Middle frontal gyrus (tissue), 1 donor: ENCODE results near the gene ABHD17A.

Experiments used
- DNase-seq: peaks from one replicate; pipeline ENCODE4 v3.0.0-alpha.2; 2015; ENCODE audit warnings: low spot score; ENCODE audit errors: extremely low spot score

ABHD17A gene

DNA sequence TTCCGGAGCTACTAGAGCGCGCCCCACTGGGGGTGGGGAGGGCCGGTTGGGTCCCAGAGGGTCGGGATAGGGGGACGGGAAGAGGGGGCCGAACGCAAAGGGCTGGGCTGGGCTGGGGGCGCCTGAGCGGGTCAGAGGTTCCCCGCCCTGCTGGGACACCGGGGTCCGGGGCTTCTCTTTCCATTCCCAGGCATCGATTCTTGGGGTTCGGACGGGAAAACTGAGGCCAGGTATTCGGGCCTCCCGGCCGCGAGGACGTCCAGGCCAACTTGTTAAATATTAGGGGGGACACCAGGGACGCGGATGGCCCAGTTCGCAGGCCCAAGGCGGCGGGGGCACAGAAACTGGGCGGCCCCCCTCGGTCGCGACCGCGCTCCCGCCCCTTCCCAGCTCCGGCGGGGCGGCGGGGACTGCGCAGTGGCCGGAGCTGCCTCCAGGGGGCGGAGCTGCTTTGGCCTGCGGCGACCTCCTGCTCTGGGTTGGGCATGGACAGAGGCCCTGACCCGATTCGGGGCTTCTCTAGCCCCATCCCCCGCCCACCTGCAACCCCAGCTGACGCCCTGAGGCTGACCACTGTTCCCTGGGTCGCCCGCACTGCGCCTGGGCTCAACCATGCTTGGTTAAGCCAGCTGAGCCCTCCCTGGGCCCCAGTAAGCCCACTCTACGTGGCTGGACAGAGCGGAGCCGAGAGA lies 20.7 kb downstream of the ABHD17A start:
- DNase-seq, result no peak

DNA sequence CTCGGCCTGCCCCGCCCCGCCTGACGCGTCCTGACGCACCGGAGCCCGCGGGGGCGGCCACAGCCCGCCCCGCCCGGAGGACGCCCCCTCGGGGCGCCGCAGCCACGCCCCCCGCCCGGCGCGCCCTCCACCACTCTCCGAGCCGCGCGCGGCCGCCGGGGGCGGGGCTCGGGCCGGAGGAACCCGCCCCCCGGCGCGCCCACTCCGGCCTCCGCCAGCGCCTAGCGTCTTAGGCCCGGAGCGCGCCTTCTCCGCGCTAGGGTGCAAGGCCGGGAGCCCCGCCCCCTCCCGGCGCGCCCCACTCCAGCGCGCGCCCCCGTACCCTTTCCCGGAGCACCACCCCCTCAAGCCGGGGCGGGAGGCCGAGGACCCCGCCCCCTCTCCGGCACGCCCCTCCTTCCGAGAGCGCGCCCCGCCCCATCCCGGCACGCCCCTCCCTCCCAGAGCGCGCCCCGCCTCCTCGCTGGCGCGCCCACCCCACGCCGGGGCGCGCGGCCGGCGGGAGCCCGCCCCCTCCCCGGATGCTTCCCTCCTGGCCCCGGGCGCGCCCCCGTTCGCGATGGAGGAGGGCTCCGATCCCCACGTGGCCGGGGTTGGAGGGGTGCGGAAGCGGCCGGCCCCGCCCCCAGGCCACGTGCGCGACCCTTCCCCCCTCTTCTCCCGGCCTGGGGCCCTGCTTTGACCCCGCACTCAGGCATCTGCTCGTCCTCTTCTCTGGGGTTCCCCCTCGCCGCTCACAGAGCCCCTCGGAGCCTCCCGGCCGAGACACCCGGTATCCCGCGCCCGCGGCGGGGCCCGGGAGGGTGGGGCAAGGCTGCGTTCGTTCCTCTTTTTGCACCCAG lies 21.4 kb downstream of the ABHD17A start:
- DNase-seq, result peak; percentile 69

DNA sequence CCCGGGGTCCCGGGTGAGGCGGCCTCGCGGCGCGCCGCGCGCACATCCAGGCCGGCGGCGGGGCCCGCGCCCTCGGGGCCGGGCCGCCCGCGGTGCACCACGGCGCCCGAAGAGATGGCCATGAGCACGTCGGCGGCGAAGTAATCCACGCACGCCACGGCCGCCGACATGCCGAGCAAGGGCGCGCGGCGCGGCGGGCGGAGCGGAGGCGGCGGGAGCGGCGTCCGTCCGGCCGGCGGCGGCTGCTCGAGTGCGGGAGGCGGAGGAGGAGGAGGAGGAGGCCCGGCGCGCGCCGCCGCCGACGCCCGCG lies 22.0 kb downstream of the ABHD17A start, which contains the start of gene KLF16:
Gene KLF16, minus strand, starts transcription at position 252 of the 310 bp plus-strand sequence. Its CDS starts 82 bp downstream, at position 170.
- DNase-seq, result no peak

DNA sequence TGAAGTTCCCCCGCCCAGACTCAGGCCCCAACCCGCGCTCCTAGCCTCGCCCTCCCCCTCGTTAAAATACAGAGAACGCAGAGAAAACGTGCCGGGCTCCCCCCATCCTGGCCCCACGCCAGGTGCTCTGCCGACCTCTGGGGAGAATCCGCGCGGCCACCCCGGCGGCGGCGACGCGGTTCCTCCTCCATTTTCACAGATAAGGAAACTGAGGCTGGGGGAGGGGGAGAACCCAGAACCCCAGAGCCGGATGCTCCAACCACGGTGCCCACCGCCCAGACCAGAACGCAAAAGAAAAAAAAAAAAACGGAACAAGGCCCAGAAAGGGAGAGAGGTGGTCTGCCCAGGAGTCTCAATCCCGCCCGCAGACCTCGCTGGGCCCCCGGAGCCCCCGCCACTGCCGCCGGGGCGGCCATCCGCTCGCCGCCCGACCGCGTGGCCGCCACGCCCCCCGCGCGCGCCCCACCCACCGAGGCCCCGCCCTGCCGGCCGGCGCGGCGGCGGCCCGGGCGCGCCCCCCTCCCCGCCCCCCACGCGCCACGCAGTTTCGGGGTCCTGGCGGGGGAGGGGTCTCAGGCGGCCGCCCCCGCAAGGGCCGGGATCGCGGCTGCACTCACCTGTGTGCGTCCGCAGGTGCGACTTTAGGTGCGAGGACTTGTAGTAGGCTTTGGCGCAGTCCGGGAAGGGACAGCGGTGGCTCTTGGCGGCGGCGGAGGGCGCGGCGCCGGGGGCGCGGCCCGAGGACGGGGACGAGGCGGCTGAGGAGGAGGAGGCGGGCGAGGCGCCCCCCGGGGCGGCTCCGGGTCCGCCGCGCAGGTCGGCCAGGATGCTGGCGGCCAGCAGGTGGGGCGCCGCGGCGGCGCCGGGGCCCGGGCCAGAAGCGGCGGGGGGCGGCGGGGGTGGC lies 22.6 kb downstream of the ABHD17A start:
- DNase-seq, result no peak

DNA sequence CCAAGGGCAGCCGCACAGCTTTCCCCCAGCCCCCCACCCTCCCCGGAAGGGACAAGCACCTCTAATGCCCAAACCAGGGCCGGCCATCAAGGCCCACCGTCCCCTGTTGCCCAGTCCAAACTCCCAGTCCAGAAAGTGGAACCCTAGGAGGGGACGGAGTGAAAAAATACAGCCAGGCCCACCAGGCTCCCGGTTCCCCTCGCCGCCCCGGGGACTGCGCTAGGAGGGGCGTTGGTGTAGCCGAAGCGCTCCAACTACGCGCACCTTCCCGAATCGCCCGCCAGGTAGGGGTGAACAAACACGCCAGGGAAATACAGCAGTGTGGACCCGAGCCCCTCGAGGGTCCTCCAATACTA lies 23.2 kb downstream of the ABHD17A start:
- no peak for DNase-seq

DNA sequence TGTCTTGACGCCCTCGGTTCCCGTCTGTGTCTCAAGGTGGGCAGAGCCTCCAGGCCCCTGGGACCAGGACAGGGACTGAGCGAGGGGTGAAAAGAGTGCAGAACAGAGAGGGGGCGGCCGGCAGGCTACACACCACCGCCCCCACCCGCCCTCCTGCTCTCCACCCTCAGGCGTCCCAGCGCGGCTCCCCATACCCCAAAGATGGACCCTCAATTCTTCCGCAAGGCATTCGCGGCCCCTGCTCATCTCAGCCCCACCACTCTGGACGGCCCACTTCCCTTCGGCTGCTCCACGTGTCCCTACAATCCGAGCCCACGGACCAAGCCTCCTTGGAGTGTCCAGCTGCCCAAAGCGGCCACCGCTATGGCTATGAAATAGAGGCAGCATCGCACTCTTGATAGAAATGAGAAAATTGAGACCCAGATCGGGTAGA lies 23.7 kb downstream of the ABHD17A start:
- DNase-seq, result no peak

DNA sequence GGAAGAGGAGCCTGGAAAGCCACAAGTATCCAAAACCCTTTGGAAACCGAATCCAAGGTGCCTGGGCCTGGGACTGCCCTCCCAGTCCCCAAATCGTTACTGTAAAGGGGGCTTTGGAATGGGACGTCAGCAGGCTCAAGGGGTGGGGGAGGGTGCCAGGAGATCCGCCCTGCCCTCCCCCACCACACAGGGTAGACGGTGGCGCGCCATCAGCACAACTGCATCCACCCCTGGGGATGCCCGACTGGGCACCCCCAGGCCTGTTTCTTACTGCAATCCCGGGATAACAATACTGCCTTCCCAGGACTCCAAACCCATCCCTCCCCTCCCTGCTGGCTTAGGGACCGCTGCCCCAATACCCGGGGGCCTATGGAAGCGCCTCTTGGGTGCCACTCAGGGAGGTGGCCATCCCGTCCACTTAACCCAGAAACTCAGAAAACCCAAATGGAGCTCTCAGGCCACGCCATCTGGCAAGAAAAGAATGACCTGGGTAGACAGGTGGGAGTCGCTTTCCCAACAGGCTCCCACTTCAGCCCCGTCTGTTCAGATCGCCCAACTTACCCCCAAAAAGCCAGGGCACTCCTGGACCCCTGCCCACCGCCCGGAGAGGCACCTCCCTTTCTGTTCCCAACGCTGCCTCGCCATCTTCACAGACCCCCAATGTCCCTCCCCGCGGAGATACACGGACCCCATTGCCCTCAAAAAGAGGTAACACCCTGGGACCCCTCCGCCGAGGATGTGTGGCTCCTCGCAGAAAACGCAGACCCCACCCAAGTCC lies 24.3 kb downstream of the ABHD17A start:
- no peak for DNase-seq

DNA sequence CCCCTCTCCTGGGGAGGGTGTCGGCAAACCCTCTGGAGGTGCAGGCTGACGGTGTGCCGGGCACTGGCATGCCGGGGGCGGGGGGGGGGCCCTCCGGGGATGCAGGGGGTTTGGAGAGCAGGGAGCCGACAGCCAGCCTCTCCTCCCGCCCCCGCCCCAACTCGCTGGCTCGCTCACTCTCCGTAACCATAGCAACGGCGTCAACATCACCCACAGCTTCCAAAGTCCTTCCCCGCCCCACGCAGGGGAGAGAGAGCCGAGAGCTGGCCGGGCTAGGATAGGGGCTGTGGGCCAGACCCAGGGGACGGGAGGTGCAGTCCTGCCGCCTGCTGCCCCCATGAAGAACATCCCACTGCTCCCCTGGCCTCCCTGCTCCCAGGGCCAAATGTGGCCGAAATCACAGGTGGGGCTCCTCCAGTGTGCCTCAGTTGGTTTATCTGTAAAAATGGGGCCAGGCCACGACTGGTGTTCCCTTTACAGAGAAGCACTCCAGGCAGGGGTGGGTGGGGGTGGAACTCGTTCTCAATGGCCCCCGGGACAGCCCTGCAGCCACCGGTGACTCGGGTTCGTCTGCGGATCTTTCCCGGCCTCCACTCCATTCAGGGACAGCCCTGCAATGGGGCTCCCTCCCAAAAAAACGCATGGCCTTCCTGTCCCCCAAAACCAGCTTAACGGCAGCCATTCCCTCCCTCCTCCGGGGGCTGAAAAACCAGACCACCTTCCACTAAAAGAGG lies 25.1 kb downstream of the ABHD17A start:
- peak; percentile 52 for DNase-seq

DNA sequence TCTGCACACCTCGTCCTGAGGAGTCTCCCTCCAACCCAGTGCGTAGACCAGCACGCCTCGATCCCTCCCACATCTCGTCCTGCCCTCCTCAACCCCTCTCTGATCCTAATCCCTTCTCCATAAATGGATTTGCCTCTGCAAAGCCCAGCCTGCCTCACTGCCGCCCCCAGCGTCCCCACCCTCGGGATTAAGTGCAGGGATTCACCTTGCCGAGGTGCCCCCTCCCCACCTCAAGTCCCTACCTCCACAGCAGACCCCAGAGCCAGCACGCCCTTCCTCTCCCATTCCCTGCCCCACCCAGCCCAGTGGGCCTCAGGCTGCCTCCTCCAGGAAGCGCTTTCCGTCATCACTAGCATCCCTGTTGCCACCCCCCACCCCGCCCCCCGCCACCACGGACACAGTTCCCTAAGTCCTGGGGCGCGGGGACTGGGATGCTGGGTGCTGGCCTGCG lies 25.9 kb downstream of the ABHD17A start:
- no peak for DNase-seq

DNA sequence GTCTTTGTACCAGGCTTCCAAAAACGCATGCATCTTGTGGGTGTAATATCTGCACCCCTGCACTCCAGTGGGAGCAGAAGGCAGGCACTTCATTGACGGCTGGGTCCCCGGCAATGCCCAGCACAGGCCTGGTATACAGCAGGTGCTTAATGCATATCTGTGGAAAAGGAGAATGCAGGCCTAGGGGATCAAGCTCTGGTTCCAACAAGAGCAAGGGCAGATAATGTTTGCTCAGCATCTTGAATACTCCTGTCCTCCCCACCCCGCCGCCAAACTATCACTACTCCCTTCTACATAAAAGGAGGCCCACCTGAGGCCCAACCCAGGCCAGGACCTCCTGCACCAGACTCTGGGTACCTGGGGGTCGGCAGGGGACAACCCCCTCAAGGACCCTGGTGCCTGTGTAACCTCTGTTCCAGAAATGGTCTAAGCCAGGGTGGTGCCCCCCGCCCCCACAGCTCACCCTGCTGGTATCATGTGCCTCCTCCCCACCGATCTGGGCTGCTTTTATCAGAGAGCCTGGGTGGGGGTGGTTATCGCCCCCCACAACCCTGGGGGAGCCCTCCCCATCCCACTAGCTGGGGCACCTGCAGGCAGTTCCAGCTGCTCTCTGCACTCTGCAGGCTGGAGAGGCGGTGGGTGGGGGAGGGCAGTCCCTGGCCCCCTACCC lies 26.7 kb downstream of the ABHD17A start:
- no peak for DNase-seq

DNA sequence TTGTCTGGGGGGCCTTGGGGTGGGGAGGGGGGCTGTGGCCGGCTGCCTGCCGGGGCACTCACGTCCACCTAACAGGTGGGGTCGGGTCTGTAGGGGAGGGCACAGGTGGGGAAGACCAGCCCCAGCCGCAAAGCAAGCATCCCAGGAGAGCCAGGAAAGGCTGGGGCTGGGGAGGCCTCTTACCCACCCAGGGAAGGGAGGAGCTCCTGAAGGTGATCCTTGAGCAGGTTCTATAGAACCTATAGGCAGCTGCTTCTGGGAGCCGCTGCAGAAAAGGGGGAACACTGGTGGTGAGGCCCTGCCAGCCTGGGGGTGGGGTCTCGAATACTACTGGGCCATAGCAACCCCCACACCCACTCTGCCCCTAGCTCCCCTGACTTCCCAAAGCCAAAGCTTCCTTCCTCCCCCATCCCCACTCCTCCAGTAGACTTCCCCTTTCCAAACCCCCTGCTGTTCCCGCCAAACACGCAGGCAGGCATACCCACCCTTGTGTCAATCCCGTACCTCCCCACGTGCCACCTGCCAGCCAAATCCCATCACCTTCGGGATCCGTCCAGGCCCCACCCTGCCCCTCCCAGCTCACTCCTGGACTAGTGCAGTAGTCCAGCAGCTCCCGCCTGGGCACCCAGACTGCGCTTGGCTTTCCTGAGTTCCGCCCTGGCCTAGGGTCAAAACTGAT lies 27.5 kb downstream of the ABHD17A start:
- no peak for DNase-seq

DNA sequence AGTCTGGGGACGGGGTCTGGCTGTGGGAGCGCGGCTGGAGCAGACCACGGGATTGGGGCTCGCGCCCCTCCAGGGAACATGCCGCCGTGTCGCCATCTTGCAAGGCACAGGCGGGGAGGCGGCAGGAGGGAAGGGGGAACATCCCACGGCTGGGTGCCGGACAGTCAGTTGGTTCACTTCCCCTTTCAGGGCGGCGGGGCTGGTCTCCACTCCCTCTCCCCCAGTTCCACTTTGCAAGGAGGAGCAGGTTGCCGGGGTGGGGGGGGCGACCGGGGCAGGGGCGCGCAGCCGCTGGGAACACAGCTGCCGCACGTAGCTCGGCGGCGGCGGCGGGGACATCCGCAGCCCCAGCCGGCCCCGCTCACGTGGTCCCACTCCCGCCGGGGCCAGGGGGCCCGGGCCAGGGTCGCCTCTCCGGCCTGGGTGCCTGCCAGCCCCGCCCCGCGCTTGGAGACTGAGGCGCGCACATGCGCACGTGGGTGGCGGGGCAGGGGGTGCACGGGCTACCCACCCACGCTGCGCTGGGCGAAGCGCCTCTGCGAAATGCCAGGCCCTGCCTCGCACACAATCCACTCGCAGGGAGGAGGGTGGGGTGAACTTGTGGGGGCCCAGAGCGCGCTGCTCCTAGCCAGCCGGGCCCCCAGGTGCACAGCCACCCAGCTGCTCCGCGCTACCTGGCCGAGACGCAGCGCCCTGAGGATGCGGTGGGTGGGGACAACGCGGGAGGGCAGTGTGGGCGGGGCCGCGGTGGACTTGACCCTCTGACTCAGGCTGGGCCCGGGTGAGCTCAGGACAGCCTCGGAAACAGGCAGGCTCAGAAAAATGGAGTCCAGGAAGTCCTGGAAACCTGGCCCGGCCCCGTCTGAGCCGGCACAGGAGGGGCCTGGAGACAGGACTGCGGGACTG lies 28.3 kb downstream of the ABHD17A start:
- DNase-seq, result no peak

DNA sequence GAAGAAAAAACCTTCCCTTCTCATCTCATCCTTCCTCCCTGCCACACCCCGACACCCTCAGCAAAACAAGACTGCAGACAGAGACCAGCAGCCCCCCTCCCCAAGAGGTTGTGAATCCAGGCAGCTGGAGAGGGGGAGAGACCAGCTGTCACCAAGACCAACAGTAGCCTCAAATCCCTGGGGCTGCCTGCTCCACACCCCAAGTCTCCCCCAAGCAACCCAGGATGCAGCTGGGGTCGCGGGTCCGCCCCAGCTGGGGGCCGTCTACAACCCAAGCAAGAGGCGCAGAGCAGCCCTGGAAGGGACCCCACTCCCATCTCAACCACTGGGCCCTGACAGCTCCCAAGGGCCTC lies 29.0 kb downstream of the ABHD17A start:
- no peak for DNase-seq

DNA sequence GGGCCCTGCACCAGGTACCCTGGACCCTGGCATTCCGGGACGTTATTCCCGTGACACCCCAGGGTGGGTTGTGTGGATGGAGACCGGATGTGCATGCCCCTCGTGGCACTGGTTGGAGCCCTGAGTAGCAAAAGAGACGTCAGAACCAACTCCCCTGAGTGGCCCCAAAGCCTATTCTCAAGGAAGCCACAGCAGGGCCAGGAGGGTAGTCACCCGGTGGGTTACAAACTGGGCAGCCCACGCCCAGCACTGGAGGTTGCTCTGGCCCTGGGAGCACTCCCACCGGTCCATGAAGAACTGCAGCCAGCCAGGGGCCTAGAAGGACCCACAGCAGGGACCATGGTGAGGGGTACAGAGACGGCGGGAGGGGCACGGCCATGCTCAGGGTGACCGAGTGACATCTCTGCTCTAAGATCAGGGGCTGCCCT lies 29.5 kb downstream of the ABHD17A start:
- DNase-seq, result no peak

DNA sequence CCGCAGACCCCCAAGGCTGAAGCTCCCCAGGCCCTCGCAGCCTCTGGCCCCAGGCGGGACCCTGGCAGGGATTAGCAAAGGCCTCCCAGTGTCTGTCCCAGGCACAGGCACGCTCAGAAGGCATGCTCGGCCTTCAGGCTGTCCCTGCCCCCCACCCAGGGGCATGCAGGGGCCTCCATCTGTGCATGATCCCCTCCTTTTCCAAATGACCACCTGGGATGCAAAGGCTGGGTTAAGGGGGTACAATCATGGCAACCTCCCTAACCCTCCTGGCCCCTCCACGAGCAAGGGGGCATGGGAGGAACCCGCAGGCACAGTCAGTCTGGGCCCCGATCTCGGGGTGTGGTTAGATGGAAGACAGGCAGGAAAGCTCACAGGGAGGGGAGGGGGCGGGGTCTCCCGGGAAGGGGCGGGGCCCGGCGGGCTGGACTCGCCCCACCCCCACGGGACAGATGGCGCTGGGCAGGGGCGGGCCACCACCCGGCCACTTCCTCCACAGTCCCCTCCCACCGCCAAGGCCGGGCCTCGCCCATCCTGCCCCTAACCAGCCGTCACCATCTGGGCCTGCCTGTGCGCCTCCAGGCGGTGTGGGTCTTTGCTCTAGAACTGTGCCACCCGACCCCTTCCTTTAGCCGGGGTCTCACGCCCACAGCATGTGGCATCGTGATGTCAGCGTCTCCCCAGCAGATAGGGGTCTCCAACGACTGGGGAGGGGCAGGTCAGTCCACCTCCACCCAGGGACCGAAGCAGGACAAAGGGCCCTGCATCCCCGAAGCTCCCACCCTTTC lies 30.1 kb downstream of the ABHD17A start:
- DNase-seq, result no peak

DNA sequence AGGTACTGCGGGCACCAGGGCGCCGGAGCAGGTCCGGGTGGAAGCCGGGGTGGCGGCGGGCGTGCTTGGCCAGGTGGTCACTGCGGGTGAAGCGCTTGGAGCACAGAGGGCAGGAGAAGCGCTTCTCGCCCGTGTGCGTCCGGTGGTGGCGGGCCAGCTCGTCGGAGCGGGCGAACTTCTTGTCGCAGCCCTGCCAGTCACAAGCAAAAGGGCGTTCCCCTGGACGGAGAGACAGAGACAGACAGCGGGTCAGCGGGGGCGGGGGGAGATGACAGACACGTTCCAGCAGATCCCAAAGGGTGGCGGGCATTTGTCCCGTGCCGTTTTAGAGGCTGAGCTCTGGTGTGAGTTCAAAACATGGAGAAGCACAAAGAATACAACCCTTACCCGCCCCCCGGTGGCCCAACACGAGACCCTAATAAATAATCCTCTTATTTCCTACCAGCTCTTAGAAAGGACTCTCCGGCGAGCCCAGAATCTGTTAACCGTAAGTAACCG lies 30.7 kb downstream of the ABHD17A start:
- DNase-seq, result no peak

DNA sequence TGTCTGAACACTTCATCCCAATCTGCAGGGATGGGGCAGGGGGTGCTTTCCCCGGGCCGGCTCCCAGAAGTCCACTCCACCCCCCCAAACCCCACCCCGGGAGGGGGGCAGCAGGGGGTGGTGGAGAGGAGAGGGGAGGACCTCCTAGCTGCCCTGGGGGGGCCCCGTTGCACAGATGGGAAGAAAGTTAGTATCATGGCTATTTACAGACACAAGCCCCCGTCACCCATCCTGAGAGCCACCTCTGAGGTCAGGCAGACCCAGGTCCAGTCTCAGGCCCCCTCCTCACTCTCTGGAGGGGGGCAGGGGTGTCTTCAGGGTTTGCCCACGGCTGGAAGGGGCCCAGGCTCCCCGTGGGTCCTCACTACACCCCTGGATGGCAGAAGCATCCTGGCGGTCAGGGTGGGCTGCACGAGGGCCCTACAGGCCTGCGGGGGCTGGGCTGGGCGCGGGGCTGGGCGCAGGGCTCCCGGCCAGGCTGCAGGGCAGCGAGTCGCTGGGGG lies 31.2 kb downstream of the ABHD17A start:
- no peak for DNase-seq
